CD4-positive, alpha-beta T cell treated with Interleukin-1 beta for 1 hour (primary cell): Measurements from ENCODE around the gene ZNF335.
"Not testable (repeated sequence)": the region's sequence is repeated elsewhere in the genome, so short reads cannot be mapped to it uniquely, and the experiment has no call there.

Experiments used
- DNase-seq, 2 donors: peaks; one replicate each; pipeline ENCODE4 v3.0.0-alpha.2; 2020 to 2022

Gene ZNF335

GRCh38 chr20:45934046-45934585 lies 37.9 kb downstream of the ZNF335 start:
- DNase-seq = peak in 1 of 2 donors; percentile 60

- DNase-seq = peak; percentile 65 to 70
These were observed 38.5 kb downstream of the ZNF335 start for GRCh38 chr20:45933266-45934045.

- not testable (repeated sequence) for DNase-seq
These were observed 40.3 kb downstream of the ZNF335 start for GRCh38 chr20:45931680-45932079.

GRCh38 chr20:45927071-45927878 lies 44.7 kb downstream of the ZNF335 start:
- no peak for DNase-seq

GRCh38 chr20:45926731-45927070 lies 45.3 kb downstream of the ZNF335 start:
- DNase-seq = no peak

- no peak for DNase-seq
These were observed 46.0 kb downstream of the ZNF335 start for GRCh38 chr20:45925821-45926506.

GRCh38 chr20:45924391-45925261 lies 47.4 kb downstream of the ZNF335 start:
- DNase-seq = no peak

GRCh38 chr20:45921337-45922189 lies 50.4 kb downstream of the ZNF335 start:
- no peak for DNase-seq

- no peak for DNase-seq
These were observed 51.3 kb downstream of the ZNF335 start for GRCh38 chr20:45920462-45921336.

GRCh38 chr20:45919542-45920399 lies 52.2 kb downstream of the ZNF335 start:
- DNase-seq = no peak

GRCh38 chr20:45918779-45919537 lies 53.0 kb downstream of the ZNF335 start:
- DNase-seq = no peak

GRCh38 chr20:45918182-45918737 lies 53.7 kb downstream of the ZNF335 start:
- no peak for DNase-seq

GRCh38 chr20:45917790-45918141 lies 54.2 kb downstream of the ZNF335 start:
- no peak for DNase-seq

GRCh38 chr20:45913116-45913515 lies 58.9 kb downstream of the ZNF335 start:
- DNase-seq = no peak

GRCh38 chr20:45912344-45912682 lies 59.7 kb downstream of the ZNF335 start:
- no peak for DNase-seq

- peak; percentile 43 to 47 for DNase-seq
These were observed 60.3 kb downstream of the ZNF335 start, which contains the start of gene PLTP for GRCh38 chr20:45911486-45912343. PLTP (minus strand) TSS chr20:45912155; CDS start chr20:45911452, 703 bp downstream.
